H9 (cell line): ENCODE measurements around the gene RHOC. TPM values are rescaled to one million over a fixed set of nuclear protein-coding genes. Genes with fewer than 3 reads are reported as not detected.

Experiments used
- DNase-seq: peaks from one replicate; pipeline ENCODE4 v3.0.0-alpha.2; 2017
- H2AFZ ChIP-seq: one replicate; pipeline ENCODE4 v1.6.1; 2013; ENCODE audit warnings: mild to moderate bottlenecking, low read length, control low read depth, moderate library complexity
- H2AK5ac ChIP-seq: 2 replicates; pipeline ENCODE4 v1.6.1; 2013; ENCODE audit warnings: low read length, control low read depth, mixed read lengths; ENCODE audit not compliant: insufficient read length
- H2BK120ac ChIP-seq: one replicate; pipeline ENCODE4 v1.6.1; 2013; ENCODE audit warnings: low read depth, mild to moderate bottlenecking, low read length, control low read depth, inconsistent platforms; ENCODE audit not compliant: poor library complexity, severe bottlenecking
- H2BK12ac ChIP-seq: 2 replicates; pipeline ENCODE4 v1.6.1; 2013; ENCODE audit warnings: low read length, control low read depth, mixed read lengths, low read depth; ENCODE audit not compliant: insufficient read length
- H2BK15ac ChIP-seq: 2 replicates; pipeline ENCODE4 v1.6.1; 2013; ENCODE audit warnings: low read depth, low read length, control low read depth
- H2BK20ac ChIP-seq: one replicate; pipeline ENCODE4 v1.6.1; 2013; ENCODE audit warnings: low read depth, mild to moderate bottlenecking, low read length, control low read depth, inconsistent platforms; ENCODE audit not compliant: poor library complexity, severe bottlenecking
- H2BK5ac ChIP-seq: 2 replicates; pipeline ENCODE4 v1.6.1; 2013; ENCODE audit warnings: low read length, control low read depth, mixed read lengths; ENCODE audit not compliant: insufficient read length
- H3K14ac ChIP-seq: 2 replicates; pipeline ENCODE4 v1.6.1; 2013; ENCODE audit warnings: low read length, control low read depth; ENCODE audit not compliant: insufficient read depth
- H3K18ac ChIP-seq: 2 replicates; pipeline ENCODE4 v1.6.1; 2013; ENCODE audit warnings: low read depth, mild to moderate bottlenecking, mixed read lengths, low read length, control low read depth; ENCODE audit not compliant: insufficient read length
- H3K23ac ChIP-seq: 2 replicates; pipeline ENCODE4 v1.6.1; 2013; ENCODE audit warnings: low read length, control low read depth, mixed read lengths, low read depth; ENCODE audit not compliant: insufficient read length
- H3K23me2 ChIP-seq: 2 replicates; pipeline ENCODE4 v1.6.1; 2013; ENCODE audit warnings: low read depth, mild to moderate bottlenecking, mixed read lengths, low read length, control low read depth; ENCODE audit not compliant: insufficient read length, poor library complexity, severe bottlenecking
- H3K27ac ChIP-seq: 2 replicates; pipeline ENCODE4 v1.5.1; 2013; ENCODE audit warnings: low read length, control low read depth, mixed read lengths, low read depth; ENCODE audit not compliant: insufficient read length
- H3K27me3 ChIP-seq: 2 replicates; pipeline ENCODE4 v1.6.1; 2013; ENCODE audit warnings: low read length, control low read depth, inconsistent platforms; ENCODE audit not compliant: insufficient read depth
- H3K4ac ChIP-seq: 2 replicates; pipeline ENCODE4 v1.6.1; 2013; ENCODE audit warnings: low read depth, mild to moderate bottlenecking, control low read depth, inconsistent platforms, low read length, moderate library complexity
- H3K4me1 ChIP-seq: 2 replicates; pipeline ENCODE4 v1.6.1; 2013; ENCODE audit warnings: low read length, control low read depth, inconsistent platforms; ENCODE audit not compliant: insufficient read depth
- H3K4me2 ChIP-seq: 2 replicates; pipeline ENCODE4 v1.6.1; 2013; ENCODE audit warnings: low read length, control low read depth, mixed read lengths; ENCODE audit not compliant: insufficient read length, insufficient read depth
- H3K56ac ChIP-seq: 2 replicates; pipeline ENCODE4 v1.6.1; 2013; ENCODE audit warnings: low read depth, mild to moderate bottlenecking, mixed read lengths, low read length, control low read depth; ENCODE audit not compliant: insufficient read length
- H3K79me1 ChIP-seq: 2 replicates; pipeline ENCODE4 v1.6.1; 2013; ENCODE audit warnings: low read depth, mild to moderate bottlenecking, moderate library complexity, low read length, control low read depth, inconsistent platforms; ENCODE audit not compliant: insufficient read depth, poor library complexity, severe bottlenecking
- H3K79me2 ChIP-seq: 2 replicates; pipeline ENCODE4 v1.6.1; 2013; ENCODE audit warnings: low read length, control low read depth, inconsistent platforms; ENCODE audit not compliant: insufficient read depth
- H3K9ac ChIP-seq: 2 replicates; pipeline ENCODE4 v1.6.1; 2013; ENCODE audit warnings: low read length, control low read depth, mixed read lengths; ENCODE audit not compliant: insufficient read length; ENCODE audit errors: extremely low read depth
- H3K9me3 ChIP-seq: one replicate; pipeline ENCODE4 v1.6.1; 2013; ENCODE audit warnings: low read depth, low read length, inconsistent platforms; ENCODE audit not compliant: control insufficient read depth
- H3T11ph ChIP-seq: one replicate; pipeline ENCODE4 v1.6.1; 2013; ENCODE audit warnings: mild to moderate bottlenecking, low read length, control low read depth, inconsistent platforms
- H4K20me1 ChIP-seq: one replicate; pipeline ENCODE4 v1.6.1; 2013; ENCODE audit not compliant: control insufficient read depth, insufficient read length, insufficient read depth
- H4K5ac ChIP-seq: 2 replicates; pipeline ENCODE4 v1.6.1; 2013; ENCODE audit warnings: low read depth, mild to moderate bottlenecking, mixed read lengths, low read length, control low read depth; ENCODE audit not compliant: insufficient read length
- H4K8ac ChIP-seq: replicated peaks from 2 replicates; pipeline ENCODE4 v1.6.1; 2013; ENCODE audit warnings: low read length, control low read depth, mixed read lengths, low read depth; ENCODE audit not compliant: insufficient read length
- H4K91ac ChIP-seq: 2 replicates; pipeline ENCODE4 v1.6.1; 2013; ENCODE audit warnings: low read depth, mild to moderate bottlenecking, moderate library complexity, mixed read lengths, low read length, control low read depth; ENCODE audit not compliant: insufficient read length
- H3K27ac Mint-ChIP-seq, 3 experiments: 2 replicates in 2 of 3; 3 replicates in 1 of 3; pipeline ENCODE4 v1.8.0; 2020 to 2021; ENCODE audit warnings: mixed read lengths in 3 of 3, mild to moderate bottlenecking in 1 of 3, moderate library complexity in 1 of 3
- H3K27me3 Mint-ChIP-seq: 2 replicates; pipeline ENCODE4 v1.8.0; 2021; ENCODE audit warnings: low read depth, mild to moderate bottlenecking, moderate library complexity, mixed read lengths
- H3K36me3 Mint-ChIP-seq, 3 experiments: 2 replicates in 2 of 3; 3 replicates in 1 of 3; pipeline ENCODE4 v1.8.0; 2020 to 2021; ENCODE audit warnings: low read depth in 3 of 3, mixed read lengths in 3 of 3; ENCODE audit not compliant: insufficient read depth in 1 of 3
- H3K4me1 Mint-ChIP-seq, 2 experiments: 2 replicates each; pipeline ENCODE4 v1.8.0; 2020; ENCODE audit warnings: mixed read lengths in 2 of 2
- H3K4me3 Mint-ChIP-seq, 2 experiments: 2 replicates in 1 of 2; 3 replicates in 1 of 2; pipeline ENCODE4 v1.8.0; 2020 to 2021; ENCODE audit warnings: mild to moderate bottlenecking in 2 of 2, mixed read lengths in 2 of 2, moderate library complexity in 1 of 2
- H3K9me3 Mint-ChIP-seq, 2 experiments: 2 replicates in 1 of 2; 3 replicates in 1 of 2; pipeline ENCODE4 v1.8.0; 2020; ENCODE audit warnings: mild to moderate bottlenecking in 2 of 2, mixed read lengths in 2 of 2, moderate library complexity in 1 of 2
- WGBS: extraction: QIAGEN DNeasy Blood & Tissue Kit; methylation state at CpG from one replicate; pipeline ENCODE4 v1.1.7; 2013; ENCODE audit warnings: missing lambda C conversion rate, low lambda C conversion rate, mixed read lengths; ENCODE audit not compliant: insufficient read length; ENCODE audit errors: extremely low coverage; 5-methylcytosine and 5-hydroxymethylcytosine counted together
- total RNA-seq: library from RNA; stranded (reverse); gene quantifications from 2 replicates; pipeline ENCODE4 v1.2.1, GENCODE V29; 2021
- TF ChIP-seq, protein P1 (sequence below): fragments of 200-600 bp; sonication (generic); conservative IDR thresholded peaks from 3 replicates; pipeline ENCODE4 v1.8.0; 2021; ENCODE audit warnings: antibody characterized with exemption, mild to moderate bottlenecking

Gene RHOC
- total RNA-seq, 1 experiment from 2014 or later = 68.9 TPM

GRCh38 chr1:112723511-112723839 lies 16.5 kb upstream of the RHOC start:
- no peak overlapping the region for H3K56ac ChIP-seq
- peaks cover 0 to 6% (median 0%) of the 10 kb centered on the region in 3 experiments; a peak in 2 of 7 replicates for H3K36me3 Mint-ChIP-seq
- no peak overlapping the region for H3K23ac ChIP-seq
- no peak overlapping the region for H4K91ac ChIP-seq
- H4K5ac ChIP-seq = no peak overlapping the region
- H3K79me2 ChIP-seq = no peaks in the 10 kb centered on the region
- H4K8ac ChIP-seq = no peak overlapping the region
- no peak overlapping the region for H2BK15ac ChIP-seq
- no peaks in the 10 kb centered on the region; the same call in 1 of the 2 replicates for H3K27me3 ChIP-seq
- H3K27me3 Mint-ChIP-seq = peaks cover 67% of the 10 kb centered on the region
- no peak overlapping the region for H2BK5ac ChIP-seq
- peak overlapping the region in 1 of 2 experiments; percentile 61; a peak in 4 of 5 replicates for H3K4me3 Mint-ChIP-seq
- H3T11ph ChIP-seq = no peak overlapping the region
- H3K18ac ChIP-seq = no peak overlapping the region
- H3K9ac ChIP-seq = no peak overlapping the region
- H2AFZ ChIP-seq = no peak overlapping the region
- H3K4ac ChIP-seq = no peak overlapping the region
- no peak overlapping the region for H2BK20ac ChIP-seq
- H2AK5ac ChIP-seq = no peak overlapping the region
- H3K4me1 ChIP-seq = peaks cover 4% of the 10 kb centered on the region; the same call in 1 of the 2 replicates
- no peak overlapping the region for H2BK12ac ChIP-seq
- H4K20me1 ChIP-seq = no peaks in the 10 kb centered on the region
- TF ChIP-seq, protein P1, sequence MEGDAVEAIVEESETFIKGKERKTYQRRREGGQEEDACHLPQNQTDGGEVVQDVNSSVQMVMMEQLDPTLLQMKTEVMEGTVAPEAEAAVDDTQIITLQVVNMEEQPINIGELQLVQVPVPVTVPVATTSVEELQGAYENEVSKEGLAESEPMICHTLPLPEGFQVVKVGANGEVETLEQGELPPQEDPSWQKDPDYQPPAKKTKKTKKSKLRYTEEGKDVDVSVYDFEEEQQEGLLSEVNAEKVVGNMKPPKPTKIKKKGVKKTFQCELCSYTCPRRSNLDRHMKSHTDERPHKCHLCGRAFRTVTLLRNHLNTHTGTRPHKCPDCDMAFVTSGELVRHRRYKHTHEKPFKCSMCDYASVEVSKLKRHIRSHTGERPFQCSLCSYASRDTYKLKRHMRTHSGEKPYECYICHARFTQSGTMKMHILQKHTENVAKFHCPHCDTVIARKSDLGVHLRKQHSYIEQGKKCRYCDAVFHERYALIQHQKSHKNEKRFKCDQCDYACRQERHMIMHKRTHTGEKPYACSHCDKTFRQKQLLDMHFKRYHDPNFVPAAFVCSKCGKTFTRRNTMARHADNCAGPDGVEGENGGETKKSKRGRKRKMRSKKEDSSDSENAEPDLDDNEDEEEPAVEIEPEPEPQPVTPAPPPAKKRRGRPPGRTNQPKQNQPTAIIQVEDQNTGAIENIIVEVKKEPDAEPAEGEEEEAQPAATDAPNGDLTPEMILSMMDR = no peak
- H3K23me2 ChIP-seq = no peaks in the 10 kb centered on the region
- no peaks in the 10 kb centered on the region for H3K79me1 ChIP-seq
- no peak overlapping the region for H3K14ac ChIP-seq
- WGBS = no CpG with 5 or more reads among the region's 8 CpGs
- no peaks in the 10 kb centered on the region for H3K9me3 ChIP-seq
- H3K27ac Mint-ChIP-seq = peak overlapping the region in 1 of 3 experiments; percentile 5; a peak in 2 of 7 replicates
- peaks cover 21 to 26% of the 10 kb centered on the region in 2 experiments for H3K4me1 Mint-ChIP-seq
- no peak for DNase-seq
- no peak overlapping the region for H2BK120ac ChIP-seq
- H3K4me2 ChIP-seq = peak overlapping the region; percentile 46
- no peak overlapping the region for H3K27ac ChIP-seq
- peaks cover 2 to 6% of the 10 kb centered on the region in 2 experiments; a peak in 3 of 5 replicates for H3K9me3 Mint-ChIP-seq
